GM15510 (cell line): ENCODE data around the gene FADS2.

Experiments used
- POLR2A ChIP-seq: IDR thresholded peaks from 3 replicates; pipeline ENCODE4 v1.6.1; 2011; ENCODE audit warnings: borderline replicate concordance; ENCODE audit not compliant: insufficient read length; ENCODE audit errors: extremely low read depth

Gene FADS2

GRCh38 chr11:61844909-61845565 lies 16.9 kb downstream of the FADS2 start:
- no peak for TF ChIP-seq POLR2A

DNA sequence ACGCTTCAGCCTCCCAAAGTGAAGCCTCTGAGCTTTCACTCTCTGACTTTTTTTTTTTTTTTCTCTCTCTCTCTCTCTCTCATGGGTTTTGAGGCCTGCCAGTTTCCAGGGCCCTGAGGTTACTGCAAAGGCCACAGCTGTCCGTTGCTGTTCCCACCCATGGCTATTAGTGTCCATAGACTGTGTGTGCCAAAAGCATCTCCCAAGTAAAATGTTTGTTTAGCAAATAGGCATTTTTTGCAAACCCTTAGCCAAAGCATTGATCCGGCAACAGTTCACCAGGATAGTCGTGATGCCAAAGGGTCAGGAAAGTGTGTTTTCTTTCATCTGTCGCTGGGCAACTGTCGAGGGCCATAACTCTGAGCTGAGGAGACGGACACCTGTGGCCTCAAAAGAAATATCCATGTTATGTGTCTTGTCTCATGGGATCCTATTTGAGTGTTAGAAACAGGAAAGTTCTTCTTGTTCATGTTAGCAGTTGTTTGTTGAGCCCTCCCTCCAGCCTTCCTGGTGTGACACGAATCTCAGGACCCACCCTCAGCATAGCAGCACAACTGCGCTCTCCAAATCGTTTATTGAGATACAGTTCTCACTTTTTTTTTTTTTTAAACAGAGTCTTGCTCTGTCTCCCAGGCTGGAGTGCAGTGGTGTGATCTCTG lies 18.4 kb downstream of the FADS2 start:
- TF ChIP-seq POLR2A, result no peak

GRCh38 chr11:61847914-61848581 lies 19.9 kb downstream of the FADS2 start:
- TF ChIP-seq POLR2A, result no peak

GRCh38 chr11:61848631-61849030 lies 20.5 kb downstream of the FADS2 start:
- TF ChIP-seq POLR2A, result no peak

GRCh38 chr11:61850687-61851086 lies 22.6 kb downstream of the FADS2 start:
- TF ChIP-seq POLR2A, result no peak

DNA sequence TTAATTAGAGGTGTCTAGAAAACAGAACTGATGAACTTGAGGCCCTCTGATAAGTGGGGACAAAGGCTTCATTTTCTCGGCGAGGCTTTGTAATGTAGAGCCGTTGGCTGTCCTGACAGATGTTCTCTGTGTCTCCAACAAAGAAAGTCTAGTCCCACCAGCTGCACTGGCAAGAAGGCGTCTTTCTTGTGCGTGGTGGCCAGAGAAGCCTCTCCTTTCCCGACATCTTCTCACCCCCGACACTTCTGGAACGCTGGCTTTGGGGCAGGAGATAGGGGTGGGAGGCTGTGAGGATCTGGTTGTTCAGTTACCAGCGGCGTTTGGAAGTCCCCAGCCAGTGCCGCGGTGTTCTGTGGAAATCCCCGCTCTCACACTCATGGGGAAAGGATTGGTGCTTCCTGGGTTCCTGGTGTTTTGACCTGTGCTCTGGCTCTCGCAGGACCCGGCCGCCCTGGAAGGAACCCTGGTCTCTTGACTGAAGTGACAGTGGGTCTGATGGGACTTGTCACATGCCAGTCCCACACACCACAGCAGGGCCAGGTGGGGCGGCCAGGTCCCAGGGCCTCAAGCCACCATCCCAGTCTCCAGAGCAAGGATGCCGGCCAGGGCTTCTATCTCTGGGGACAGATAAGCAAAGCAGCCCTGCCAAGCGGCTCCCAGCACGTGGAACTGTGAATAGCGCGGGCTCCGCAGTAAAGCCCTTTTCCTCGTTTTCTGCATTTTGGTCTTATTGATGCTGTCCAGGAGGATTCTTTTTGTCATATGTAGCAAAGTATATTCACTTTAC lies 23.2 kb downstream of the FADS2 start:
- no peak for TF ChIP-seq POLR2A

GRCh38 chr11:61851900-61852295 lies 23.8 kb downstream of the FADS2 start:
- no peak for TF ChIP-seq POLR2A

DNA sequence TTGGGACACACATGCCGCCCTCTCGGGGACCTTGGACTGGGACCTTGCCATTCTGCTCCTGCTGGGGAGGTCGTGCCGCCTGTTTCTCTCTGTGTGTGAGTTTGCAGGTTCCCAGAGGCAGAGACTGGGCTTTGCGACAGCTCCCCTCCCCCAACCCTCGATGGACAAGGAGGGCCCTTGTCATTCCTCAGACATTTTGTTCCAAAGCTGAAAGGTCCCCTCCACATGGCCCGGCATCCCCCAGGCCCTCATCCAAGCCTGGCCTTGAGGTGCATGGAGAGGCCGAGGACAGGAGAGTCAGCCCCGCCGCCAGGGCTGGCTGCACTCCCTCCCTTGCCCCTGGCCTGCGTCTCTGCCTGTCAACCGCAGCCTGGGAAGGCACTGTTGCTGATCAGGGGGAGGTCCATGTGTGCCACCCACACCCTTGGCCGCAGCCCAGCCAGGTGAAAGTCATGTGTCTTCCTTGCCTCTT lies 25.6 kb downstream of the FADS2 start:
- no peak for TF ChIP-seq POLR2A

- no peak for TF ChIP-seq POLR2A
These were observed 26.3 kb downstream of the FADS2 start for GRCh38 chr11:61854206-61854895.

- no peak for TF ChIP-seq POLR2A
These were observed 27.0 kb downstream of the FADS2 start for GRCh38 chr11:61854966-61855714.

GRCh38 chr11:61855939-61856680 lies 28.0 kb downstream of the FADS2 start:
- peak; percentile 27 for TF ChIP-seq POLR2A

GRCh38 chr11:61860054-61860903 lies 32.2 kb downstream of the FADS2 start:
- TF ChIP-seq POLR2A, result no peak
